ENCODE data around the gene FAM117B.
"Not testable (repeated sequence)": the region's sequence is repeated elsewhere in the genome, so short reads cannot be mapped to it uniquely, and the experiment has no call there.

The FAM117B gene

DNA sequence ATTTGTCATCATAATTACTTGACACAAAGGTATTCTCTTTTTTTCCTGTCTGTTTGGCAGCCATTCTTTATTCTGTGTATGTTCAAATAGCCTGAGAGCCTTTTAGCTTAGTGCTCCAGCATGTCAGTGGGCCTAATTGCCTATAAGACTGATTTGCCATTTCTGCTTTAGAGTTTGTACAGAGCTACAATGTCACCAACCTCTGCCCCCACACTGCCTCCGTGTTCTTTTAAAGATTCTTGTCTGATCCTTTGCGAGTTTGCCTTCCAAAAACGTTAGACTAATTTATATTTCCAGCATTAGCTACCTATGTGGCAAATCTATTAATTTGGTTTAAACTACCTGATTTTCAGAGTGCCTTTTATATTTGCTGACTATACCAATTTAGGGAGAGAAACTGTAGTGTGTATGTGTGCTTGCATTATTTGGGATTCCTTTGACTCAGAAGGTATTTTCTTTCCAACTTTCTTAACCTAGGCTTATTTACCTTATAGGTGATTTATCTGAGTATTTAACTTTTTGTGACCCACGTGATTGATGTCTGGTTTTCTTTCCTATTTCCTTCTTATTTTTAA, 70.8 kb downstream of the FAM117B start:
- no peak for DNase-seq

DNA sequence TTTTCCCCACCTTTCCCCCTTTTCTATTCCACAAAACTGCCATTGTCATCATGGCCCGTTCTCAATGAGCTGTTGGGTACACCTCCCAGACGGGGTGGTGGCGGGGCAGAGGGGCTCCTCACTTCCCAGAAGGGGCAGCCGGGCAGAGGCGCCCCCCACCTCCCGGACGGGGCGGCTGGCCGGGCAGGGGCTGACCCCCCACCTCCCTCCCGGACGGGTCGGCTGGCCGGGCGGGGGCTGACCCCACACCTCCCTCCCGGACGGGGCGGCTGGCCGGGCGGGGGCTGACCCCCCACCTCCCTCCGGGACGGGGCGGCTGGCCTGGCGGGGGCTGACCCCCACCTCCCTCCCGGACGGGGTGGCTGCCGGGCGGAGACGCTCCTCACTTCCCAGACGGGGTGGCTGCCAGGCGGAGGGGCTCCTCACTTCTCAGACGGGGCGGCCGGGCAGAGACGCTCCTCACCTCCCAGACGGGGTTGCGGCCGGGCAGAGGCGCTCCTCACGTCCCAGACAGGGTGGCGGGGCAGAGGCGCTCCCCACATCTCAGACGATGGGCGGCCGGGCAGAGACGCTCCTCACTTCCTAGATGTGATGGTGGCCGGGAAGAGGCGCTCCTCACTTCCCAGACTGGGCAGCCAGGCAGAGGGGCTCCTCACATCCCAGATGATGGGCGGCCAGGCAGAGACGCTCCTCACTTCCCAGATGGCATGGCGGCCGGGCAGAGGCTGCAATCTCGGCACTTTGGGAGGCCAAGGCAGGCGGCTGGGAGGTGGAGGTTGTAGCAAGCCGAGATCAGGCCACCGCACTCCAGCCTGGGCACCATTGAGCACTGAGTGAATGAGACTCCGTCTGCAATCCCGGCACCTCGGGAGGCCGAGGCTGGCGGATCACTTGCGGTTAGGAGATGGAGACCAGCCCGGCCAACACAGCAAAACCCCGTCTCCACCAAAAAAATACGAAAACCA, 80.5 kb downstream of the FAM117B start:
- not testable (repeated sequence) for DNase-seq

DNA sequence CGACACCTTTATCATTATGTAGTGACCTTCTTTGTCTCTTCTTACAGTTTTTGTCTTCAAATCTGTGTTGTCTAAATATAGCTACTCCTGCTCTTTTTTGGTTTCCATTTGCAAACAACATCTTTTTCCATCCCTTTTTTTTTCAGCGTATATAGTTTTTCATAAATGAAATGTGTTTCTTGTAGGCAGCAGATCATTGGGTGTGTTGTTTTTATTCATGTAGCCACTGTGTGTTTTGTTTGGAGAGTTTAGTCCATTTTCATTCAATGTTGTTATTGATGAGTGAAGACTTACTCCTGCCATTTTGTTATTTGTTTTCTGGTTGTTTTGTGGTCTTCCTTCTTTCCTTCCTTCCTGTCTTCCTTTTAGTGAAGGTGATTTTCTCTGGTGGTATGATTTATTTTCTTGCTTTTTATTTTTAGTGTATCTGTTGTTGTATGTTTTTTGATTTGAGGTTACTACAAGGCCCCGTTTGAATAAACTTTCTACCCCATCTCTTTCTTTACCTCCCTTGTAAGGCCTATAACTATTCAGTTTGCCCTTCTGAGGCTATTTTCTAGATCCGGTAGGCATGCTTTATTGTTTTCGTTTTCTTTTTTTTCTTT, 81.4 kb downstream of the FAM117B start:
- DNase-seq: no peak

DNA sequence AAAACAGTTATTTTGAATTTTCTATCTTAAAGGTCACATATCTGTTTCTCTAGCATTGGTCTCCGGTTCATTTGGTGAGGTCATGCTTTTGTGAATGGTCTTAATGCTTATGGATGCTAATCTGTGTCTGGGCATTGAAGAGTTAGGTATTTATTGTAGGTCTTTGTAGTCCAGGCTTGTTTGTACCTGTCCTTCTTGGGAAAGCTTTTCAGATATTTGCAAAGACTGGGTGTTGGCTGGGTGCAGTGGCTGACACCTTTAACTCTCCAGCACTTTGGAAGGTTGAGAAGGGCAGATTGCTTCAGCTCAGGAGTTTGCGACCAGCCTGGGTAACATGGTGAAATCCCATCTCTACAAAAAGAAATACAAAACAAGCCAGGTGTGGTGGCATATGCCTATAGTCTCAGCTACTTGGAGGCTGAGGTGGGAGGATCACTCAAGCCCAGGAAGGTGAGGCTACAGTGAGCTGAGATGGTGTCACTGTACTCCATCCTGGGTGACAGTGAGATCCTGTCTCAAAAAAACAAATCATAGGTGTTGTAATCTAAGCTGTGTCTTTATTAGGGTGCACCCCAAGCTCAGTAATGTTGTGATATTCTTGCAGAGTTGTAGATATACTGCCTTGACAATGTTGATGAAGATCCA, 82.3 kb downstream of the FAM117B start:
- no peak for DNase-seq

DNA sequence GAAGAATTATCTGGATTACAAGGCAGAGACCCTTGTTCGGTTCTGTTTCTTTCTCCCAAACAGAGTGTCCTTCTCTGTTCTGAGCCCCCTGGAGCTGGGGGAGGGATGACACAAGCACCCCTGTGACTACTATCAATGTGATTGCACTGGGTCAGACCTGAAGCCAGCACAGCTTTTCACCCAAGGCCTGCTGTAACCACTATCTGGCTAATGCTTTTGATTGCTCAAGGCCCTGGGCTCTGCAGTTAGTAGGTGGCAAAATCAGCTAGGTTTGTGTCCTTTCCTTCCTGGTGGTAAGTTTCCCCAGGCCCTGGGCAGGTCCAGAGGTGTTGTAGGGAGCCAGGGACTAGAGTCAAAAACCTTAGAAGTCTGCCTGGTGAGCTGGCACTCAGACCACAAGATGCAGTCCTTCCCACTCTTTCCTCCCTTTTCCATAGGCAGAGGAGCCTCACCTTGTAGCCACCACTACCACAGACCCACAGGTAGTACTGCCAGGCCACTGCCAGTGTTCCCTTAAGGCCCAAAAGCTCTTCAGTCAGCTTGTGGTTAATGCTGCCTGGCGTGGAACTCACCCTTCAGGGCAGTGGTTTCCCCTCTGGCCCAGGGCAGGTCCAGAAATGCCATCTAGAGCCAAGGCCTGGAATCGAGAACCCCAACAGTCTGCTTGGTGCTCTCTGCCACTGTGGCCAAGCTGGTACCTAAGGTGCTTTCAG, 83.0 kb downstream of the FAM117B start:
- no peak for DNase-seq

DNA sequence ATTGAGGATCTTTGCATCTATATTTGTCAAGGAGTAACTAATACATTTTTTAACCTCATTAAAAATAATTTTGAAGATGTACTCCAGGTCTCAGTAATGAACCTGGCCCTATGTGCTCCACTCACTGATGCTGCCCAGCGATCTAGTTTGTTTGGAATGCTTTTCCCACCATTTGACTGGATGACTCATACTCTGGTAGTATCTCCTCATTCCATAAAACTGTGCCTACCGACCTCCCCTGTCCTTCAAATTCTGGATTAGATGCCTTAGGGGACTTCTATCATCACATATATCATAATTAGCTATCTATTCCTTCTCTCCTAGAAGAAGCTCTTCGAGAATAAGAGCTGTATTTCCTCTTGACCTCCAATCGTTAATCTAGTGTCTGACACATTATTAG, 83.8 kb downstream of the FAM117B start:
- DNase-seq: no peak

DNA sequence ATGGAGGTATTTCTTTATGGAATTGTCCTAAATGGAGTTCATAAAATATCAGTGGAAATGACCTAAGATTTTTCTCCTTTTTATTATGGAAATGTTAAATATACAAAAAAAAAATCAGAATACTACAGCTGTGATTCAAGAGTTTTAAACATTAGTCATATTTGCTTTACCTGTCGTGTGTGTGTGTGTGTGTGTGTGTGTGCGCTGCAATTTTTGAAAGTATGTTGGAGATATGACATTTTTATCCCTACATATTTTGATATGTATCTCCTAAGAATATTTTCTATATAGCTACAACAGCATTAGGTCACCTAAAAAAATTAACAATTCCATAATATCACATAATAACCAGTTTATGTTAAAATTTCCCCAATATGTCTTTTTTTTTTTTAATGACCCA, 85.5 kb downstream of the FAM117B start:
- DNase-seq: no peak

DNA sequence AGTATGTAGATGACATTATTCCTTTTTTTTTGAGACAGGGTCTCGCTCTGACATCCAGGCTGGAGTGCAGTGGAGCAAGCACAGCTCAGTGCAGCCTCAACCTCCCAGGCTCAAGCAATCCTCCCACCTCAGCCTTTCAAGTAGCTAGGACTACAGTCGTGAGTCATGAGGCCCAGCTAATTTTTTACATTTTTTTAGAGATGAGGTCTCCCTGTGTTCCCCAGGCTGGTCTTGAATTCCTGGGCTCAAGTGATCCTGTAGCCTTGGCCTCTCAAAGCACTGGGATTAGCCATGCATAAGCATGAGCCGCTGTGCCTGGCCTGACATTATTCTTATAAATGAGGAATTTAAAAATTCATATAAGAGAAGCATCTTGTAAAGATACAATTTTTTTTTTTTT, 86.9 kb downstream of the FAM117B start:
- no peak for DNase-seq

DNA sequence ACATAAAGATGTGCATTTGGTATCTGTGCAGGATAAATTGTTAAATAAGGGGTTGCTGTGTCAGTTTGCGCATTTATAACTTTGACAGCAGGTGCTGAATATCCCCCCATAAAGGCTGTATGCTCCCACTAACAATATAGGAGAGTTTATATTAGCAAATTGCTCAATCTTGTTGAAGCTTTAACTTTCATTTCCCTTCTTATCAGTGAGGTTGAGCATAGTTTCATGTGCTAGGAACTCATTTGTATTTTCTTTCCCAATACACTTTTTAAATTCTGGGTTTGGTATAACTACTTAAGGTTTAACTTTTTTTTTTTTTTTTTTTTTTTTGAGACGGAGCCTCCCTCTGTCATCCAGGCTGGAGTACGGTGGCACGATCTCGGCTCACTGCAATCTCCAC, 89.0 kb downstream of the FAM117B start:
- DNase-seq: no peak

DNA sequence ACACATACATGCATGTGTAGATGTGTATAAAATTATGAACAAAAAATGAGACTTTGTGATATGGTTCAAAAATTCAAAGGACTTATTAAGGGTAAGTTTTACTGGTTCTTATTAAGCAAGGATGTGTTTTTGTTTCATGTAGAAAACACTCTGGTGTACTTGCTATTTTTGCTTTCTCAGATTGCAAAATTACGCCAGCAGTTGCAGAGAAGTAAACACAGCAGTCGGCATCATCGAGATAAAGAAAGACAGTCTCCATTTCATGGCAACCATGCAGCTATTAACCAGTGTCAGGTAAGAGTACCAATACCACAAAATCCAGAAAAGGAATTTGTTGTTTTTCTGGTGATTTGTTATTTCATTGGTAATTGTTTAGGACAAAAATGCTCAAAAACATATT, 91.3 kb downstream of the FAM117B start:
- DNase-seq: no peak

DNA sequence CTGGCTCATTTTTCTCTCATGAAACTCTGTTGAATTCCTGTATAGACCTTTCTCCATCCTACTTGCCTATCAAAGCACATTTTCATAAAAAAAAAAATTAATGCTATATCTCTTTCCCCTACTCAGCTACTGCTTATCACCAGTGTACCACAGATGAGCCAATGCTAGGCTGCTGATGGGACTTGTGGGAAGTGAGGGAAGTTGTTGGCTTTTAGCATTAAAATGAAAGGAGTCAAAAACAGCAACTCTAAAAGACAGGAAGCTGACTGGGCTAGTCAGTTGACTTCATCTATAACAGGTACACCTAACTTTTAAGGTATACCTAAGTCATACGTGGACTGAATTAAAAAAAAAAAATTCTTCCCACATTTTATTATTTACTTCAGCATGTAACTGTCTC, 102.1 kb downstream of the FAM117B start:
- no peak for DNase-seq

DNA sequence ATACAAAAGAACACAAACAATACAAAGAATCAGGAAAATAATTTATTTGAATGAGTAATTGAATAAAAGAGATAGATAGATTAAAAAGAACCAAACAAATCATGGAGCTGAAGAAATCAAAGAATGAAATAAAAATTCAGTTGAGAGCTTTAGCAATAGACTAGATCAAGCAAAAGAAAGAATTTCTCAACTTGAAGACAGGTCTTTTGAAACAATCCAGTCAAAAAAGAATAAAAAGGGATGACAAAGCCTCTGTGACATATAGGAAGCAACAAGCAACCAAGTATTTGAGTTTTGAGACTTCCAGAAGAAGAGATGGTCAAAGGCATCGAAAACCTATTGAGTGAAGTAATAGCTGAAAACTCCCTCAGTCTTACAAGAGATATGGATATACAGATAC, 108.8 kb downstream of the FAM117B start:
- no peak for DNase-seq

DNA sequence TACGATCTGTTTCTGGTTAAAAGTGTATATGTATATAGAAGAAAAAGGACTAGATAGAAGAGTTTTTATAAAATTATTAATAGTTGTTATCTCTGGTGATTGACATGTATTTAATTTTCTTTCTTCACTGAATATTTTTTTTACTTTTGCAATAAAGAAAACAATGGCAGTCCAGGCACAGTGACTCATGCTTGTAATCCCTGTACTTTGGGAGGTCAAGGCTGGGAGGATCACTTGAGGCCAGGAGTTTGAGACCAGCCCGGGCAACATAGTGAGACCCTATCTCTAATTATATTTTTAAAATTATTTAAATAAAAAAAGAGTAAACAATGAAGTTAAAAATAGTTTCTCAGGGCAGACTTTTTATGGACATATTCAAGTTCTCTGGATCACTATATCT, 114.7 kb downstream of the FAM117B start:
- no peak for DNase-seq

DNA sequence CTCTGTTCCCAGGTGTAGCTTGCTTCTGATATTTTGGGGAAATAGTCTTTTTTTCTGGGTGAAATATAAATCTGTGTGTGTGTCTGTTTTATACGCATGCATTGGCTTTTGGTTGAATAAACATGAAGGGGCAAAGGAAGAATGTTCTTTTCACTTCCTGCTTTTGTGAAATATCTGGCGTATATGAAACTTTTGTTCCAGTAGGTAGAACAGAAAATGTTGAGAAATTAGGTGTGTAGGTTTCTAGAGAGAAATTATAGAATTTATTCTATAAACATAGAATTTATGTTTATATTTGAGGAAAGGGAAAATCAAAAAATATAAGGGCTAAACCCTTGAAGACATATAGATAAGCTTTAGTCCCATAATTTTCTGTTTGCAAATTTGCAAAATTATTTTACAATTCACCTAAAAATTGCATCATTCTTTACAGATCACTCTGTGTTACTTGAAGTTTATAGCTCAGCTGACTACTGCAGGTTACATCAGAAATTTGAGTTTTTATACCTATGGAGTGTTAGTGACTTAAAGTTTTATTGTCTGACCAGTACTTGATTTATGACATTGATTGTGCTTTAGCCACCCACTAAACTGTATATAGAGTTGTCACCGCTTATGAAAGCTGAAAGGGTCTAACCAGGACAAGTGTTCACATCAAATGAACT, 116.1 kb downstream of the FAM117B start:
- no peak for DNase-seq

DNA sequence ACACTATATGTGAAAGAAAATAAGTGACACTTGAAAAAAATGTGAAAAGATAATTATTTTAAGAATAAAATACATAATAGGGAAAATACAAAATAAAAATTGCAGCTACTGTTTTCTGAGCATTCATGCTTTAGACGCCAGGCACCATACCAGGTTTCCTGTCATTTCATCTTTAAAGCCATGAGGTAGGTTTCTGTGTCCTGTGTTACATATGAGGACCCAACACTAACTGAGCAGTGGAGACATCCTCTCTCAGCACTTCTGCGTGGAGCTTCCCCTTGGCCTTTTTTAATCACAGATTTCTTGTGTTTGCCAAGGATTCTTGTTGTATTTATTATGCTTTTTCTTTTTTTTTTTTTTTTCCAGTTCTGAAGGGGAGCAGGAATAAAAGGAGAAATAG, 117.3 kb downstream of the FAM117B start:
- DNase-seq: no peak

DNA sequence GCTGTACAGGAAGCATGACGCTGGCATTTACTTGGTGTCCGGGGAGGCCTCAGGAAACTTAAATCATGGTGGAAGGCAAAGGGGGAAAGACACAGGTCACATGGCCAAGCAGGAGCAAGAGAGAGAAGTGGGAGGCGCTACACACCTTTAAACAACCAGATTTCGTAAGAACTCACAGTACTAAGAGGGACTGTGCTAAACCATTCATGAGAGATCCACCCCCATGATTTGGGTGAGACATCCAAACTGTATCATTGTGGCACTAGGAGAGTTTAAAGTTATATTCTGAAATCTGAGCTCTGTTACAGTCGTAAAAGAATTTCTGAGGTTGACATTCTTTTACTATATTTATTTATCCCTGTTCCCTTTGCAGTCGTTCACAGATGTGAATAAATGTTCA, 120.2 kb downstream of the FAM117B start:
- no peak for DNase-seq

DNA sequence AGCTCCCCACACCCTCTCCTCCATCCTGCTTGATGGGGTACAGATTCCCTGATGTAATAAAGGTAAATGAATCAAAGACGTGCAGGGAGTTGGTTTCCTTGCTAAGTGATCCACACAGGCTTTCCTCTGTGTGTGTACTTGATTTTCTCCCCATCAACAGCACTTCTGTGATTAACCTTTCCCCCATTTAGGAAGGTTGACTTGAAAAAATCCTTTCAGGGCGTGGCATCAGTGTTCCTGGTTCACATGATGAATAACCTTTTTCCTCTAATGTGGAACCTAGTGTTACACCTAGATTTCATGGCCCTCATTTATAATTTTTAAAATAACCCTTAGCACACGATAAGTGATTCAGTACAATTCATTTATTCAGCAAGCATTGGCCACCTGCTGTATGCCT, 121.8 kb downstream of the FAM117B start:
- DNase-seq: no peak

DNA sequence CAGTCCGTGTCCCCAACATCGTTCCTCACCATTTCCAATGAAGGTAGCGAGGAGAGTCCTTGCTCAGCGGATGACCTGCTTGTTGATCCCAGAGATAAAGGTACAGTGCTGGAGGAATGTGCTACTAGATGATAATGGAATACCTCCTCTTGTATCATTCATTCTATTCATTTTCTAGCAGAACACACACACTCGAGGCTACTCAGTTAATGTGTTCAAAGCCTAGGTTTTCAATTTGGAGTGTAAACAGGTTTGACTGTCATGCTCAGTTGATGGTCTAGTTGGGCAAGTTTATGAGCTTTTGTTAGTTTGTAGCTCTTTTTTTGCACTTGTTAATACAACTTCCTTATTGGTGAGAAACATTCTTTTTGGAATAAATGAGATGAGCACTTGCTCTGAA, 122.6 kb downstream of the FAM117B start:
- no peak for DNase-seq

DNA sequence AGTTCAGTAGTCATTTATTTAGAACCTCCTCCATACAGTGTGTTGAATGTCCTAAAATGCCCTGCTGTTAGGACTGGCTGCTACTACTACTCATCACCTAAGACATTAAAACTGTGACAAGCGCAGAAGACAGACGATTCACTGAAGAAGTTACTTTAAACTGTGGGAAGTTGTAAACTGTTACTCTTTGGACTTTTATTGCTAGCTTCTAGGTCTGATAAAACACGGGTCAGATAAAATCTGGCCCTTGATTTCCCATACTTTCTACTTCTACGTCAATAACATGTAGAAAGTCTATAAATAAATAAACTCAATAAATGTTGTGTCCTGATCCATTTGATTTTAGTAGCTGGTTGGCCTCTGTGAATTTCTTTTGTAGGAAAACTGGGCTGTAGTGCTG, 123.4 kb downstream of the FAM117B start:
- DNase-seq: no peak

DNA sequence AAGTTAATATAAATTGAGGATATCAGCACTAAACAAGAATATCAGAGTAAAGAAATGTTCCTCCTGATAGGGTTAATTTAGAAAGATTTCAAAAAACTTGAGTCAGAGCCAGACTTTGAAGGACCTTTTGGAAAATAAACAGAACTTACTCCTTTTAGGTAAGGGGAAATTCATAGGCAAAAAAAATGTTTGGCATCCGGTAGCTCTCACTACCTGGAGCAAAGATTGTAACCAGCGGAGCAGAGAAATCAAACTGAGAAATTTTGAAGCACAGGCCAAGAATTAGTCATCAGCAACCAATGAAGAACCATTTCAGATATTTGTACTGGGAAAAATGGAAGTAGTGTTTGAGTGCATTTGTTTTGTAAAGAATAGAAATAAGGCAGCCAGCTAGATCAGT, 123.8 kb downstream of the FAM117B start:
- no peak for DNase-seq

DNA sequence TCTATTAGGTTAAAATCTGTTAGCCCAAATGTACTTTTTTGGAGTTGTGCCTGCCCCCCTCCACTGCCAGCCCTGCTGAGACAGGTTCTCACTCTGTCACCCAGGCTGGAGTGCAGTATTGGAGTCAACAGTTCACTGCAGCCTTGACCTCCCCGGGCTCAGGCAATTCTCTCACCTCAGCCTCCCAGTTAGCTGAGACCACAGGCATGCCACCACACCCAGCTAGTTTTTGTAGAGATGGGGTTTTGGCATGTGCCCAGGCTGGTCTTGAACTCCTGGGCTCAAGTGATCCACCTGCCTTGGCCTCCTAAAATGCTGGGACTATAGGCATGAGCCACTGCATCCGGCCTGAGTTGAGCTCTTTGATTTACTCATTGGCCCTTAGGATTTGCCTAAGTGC, 126.1 kb downstream of the FAM117B start:
- DNase-seq: no peak

DNA sequence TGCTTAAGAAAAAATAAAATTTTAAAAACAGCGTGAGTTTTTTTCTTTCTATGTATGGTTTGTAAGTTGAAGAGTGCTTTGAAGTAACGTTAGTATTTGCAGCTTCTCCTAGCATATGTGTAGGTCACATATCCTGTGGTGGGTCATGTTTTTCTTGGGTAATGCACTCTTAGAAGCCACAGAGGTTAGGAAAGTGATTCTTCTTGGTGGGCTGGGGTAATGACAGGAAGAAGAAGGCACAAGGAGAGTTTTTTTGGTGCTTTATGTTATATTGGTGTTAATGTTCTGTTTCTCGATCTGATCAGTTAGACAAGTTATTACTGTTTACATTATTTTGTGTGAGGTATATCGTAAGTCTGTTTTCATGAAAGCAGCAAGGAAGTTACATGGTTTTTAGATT, 127.8 kb downstream of the FAM117B start:
- no peak for DNase-seq

DNA sequence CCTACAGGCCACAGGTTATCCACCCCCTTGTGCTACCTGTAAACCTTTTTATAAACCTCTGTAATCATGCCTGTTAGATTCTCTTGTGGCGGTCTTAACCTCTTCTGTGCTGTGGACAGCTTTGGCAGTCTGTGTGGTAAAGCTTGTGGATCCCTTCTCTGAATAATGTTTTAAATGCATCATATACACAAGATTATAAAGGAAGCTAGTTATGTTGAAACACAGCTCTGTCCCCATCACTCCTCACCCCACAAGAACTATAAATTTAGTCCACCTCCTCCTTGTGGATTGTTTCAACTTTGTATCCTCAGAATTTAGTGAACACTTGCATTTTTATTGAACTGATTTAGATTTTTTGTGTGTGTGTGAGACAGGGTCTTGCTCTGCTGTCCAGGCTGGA, 129.1 kb downstream of the FAM117B start:
- DNase-seq: no peak

Data from activated effector memory CD4-positive, alpha-beta T cell treated with Interleukin-2 at 50 U/mL for 16 hours (primary cell).